Mesendoderm (in vitro differentiated cells): ENCODE data around the gene ETF1.

Source experiments
- DNase-seq: peaks from one replicate; pipeline ENCODE4 v3.0.0; 2013
- H2AK5ac ChIP-seq: 2 replicates; pipeline ENCODE4 v1.6.1; 2013; ENCODE audit warnings: low read length, inconsistent platforms
- H2BK120ac ChIP-seq: 2 replicates; pipeline ENCODE4 v1.6.1; 2013; ENCODE audit warnings: low read depth, mild to moderate bottlenecking, low read length, moderate library complexity, mixed read lengths
- H2BK15ac ChIP-seq: replicated peaks from 2 replicates; pipeline ENCODE4 v1.6.1; 2013; ENCODE audit warnings: low read depth, mild to moderate bottlenecking, moderate library complexity
- H2BK5ac ChIP-seq: 2 replicates; pipeline ENCODE4 v1.6.1; 2013; ENCODE audit warnings: low read length, inconsistent platforms
- H3K18ac ChIP-seq: 2 replicates; pipeline ENCODE4 v1.6.1; 2013; ENCODE audit warnings: mild to moderate bottlenecking, low read length, mixed read lengths
- H3K23ac ChIP-seq: one replicate; pipeline ENCODE4 v1.6.1; 2013; ENCODE audit warnings: low read length
- H3K27ac ChIP-seq: 2 replicates; pipeline ENCODE4 v1.5.1; 2013; ENCODE audit warnings: low read depth, mild to moderate bottlenecking, inconsistent platforms, low read length, moderate library complexity
- H3K27me3 ChIP-seq: 2 replicates; pipeline ENCODE4 v1.6.1; 2013; ENCODE audit warnings: low read length, control low read depth, mild to moderate bottlenecking, inconsistent platforms; ENCODE audit not compliant: insufficient read depth, poor library complexity
- H3K36me3 ChIP-seq: 2 replicates; pipeline ENCODE4 v1.6.1; 2013; ENCODE audit warnings: low read length, inconsistent platforms; ENCODE audit not compliant: control insufficient read depth, insufficient read depth
- H3K4ac ChIP-seq: one replicate; pipeline ENCODE4 v1.6.1; 2013; ENCODE audit warnings: low read depth, mild to moderate bottlenecking, low read length, moderate library complexity
- H3K4me1 ChIP-seq: 2 replicates; pipeline ENCODE4 v1.6.1; 2013; ENCODE audit warnings: low read depth, low read length, inconsistent platforms; ENCODE audit not compliant: control insufficient read depth
- H3K4me2 ChIP-seq: 2 replicates; pipeline ENCODE4 v1.6.1; 2013; ENCODE audit warnings: low read length
- H3K4me3 ChIP-seq: 2 replicates; pipeline ENCODE4 v1.5.1; 2013; ENCODE audit warnings: mild to moderate bottlenecking, low read length
- H3K56ac ChIP-seq: one replicate; pipeline ENCODE4 v1.6.1; 2013; ENCODE audit warnings: low read length
- H3K79me1 ChIP-seq: 2 replicates; pipeline ENCODE4 v1.6.1; 2013; ENCODE audit warnings: low read length, inconsistent platforms
- H3K79me2 ChIP-seq: 2 replicates; pipeline ENCODE4 v1.6.1; 2013; ENCODE audit warnings: mild to moderate bottlenecking, low read length; ENCODE audit not compliant: control insufficient read depth, insufficient read depth
- H3K9ac ChIP-seq: 2 replicates; pipeline ENCODE4 v1.6.1; 2013; ENCODE audit warnings: low read length, inconsistent platforms
- H4K5ac ChIP-seq: one replicate; pipeline ENCODE4 v1.6.1; 2013; ENCODE audit warnings: low read length
- H4K8ac ChIP-seq: one replicate; pipeline ENCODE4 v1.6.1; 2013; ENCODE audit warnings: low read depth, mild to moderate bottlenecking, control low read depth, low read length, moderate library complexity
- WGBS: extraction: QIAGEN DNeasy Blood & Tissue Kit; methylation state at CpG from one replicate; pipeline ENCODE4 v1.1.7; 2013; ENCODE audit warnings: low lambda C conversion rate, missing lambda C conversion rate; ENCODE audit not compliant: insufficient coverage; ENCODE audit errors: extremely low coverage; 5-methylcytosine and 5-hydroxymethylcytosine counted together

ETF1 gene

GRCh38 chr5:138560971-138561370, 17.9 kb upstream of the ETF1 start:
- no peak overlapping the region for H3K4ac ChIP-seq
- no CpG with 5 or more reads among the region's 6 CpGs for WGBS
- no peak overlapping the region for H3K4me2 ChIP-seq
- H3K4me1 ChIP-seq, result no peaks in the 10 kb centered on the region
- H2BK15ac ChIP-seq, result no peak overlapping the region
- H3K79me1 ChIP-seq, result peaks cover 9% of the 10 kb centered on the region
- no peak overlapping the region for H3K9ac ChIP-seq
- H3K27me3 ChIP-seq, result no peaks in the 10 kb centered on the region
- no peak overlapping the region for H3K18ac ChIP-seq
- no peak overlapping the region for H2BK120ac ChIP-seq
- no peak overlapping the region for H4K8ac ChIP-seq
- H3K4me3 ChIP-seq, result no peak overlapping the region
- H3K56ac ChIP-seq, result no peak overlapping the region
- H3K36me3 ChIP-seq, result peaks cover 33% of the 10 kb centered on the region
- H2AK5ac ChIP-seq, result no peak overlapping the region
- DNase-seq, result no peak
- H3K79me2 ChIP-seq, result peaks cover 15% of the 10 kb centered on the region
- H4K5ac ChIP-seq, result no peak overlapping the region
- H3K27ac ChIP-seq, result no peak overlapping the region
- H3K23ac ChIP-seq, result no peak overlapping the region
- no peak overlapping the region for H2BK5ac ChIP-seq

GRCh38 chr5:138559937-138560336, 16.9 kb upstream of the ETF1 start:
- H4K8ac ChIP-seq, result no peak overlapping the region
- no peak overlapping the region for H3K4me3 ChIP-seq
- peaks cover 8% of the 10 kb centered on the region for H3K79me2 ChIP-seq
- H3K27ac ChIP-seq, result no peak overlapping the region
- peaks cover 28% of the 10 kb centered on the region for H3K36me3 ChIP-seq
- DNase-seq, result no peak
- H3K18ac ChIP-seq, result no peak overlapping the region
- no peak overlapping the region for H2BK15ac ChIP-seq
- no peak overlapping the region for H3K56ac ChIP-seq
- no peak overlapping the region for H3K9ac ChIP-seq
- H2BK120ac ChIP-seq, result no peak overlapping the region
- H3K23ac ChIP-seq, result no peak overlapping the region
- H4K5ac ChIP-seq, result no peak overlapping the region
- WGBS, result no CpG with 5 or more reads among the region's 7 CpGs
- H3K27me3 ChIP-seq, result no peaks in the 10 kb centered on the region
- no peak overlapping the region for H3K4me2 ChIP-seq
- H2BK5ac ChIP-seq, result no peak overlapping the region
- peaks cover 6% of the 10 kb centered on the region for H3K79me1 ChIP-seq
- no peak overlapping the region for H2AK5ac ChIP-seq
- H3K4me1 ChIP-seq, result no peaks in the 10 kb centered on the region
- H3K4ac ChIP-seq, result no peak overlapping the region

DNA sequence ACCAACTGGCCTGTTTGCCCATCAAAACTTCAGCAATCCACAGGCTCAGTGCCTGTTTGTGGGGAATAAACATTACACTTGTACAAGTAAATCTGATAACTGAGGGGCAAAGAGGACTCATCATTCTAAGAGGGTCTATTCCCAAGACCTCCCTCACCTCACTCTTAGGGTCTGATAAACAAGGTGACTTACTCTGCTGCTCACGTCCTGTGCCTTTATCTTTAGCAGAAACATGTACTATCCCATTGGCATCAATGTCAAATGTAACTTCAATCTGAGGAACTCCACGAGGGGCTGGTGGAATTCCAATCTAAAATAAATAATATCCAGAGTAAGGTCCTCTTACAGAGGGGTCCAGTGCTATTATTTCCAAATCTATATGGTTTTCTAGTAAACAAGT, 14.6 kb upstream of the ETF1 start:
- Histone ChIP-seq H3K23ac (no peak overlapping the region), H3K9ac (no peak overlapping the region), H2BK120ac (no peak overlapping the region), H3K4ac (no peak overlapping the region), H3K79me1 (peaks cover 2% of the 10 kb centered on the region), H2BK15ac (no peak overlapping the region), H3K27ac (no peak overlapping the region), H3K4me1 (no peaks in the 10 kb centered on the region), H3K4me2 (no peak overlapping the region), H3K27me3 (no peaks in the 10 kb centered on the region), H4K5ac (no peak overlapping the region), H3K56ac (no peak overlapping the region), H2AK5ac (no peak overlapping the region), H3K36me3 (peaks cover 25% of the 10 kb centered on the region), H3K4me3 (no peak overlapping the region), H4K8ac (no peak overlapping the region), H3K18ac (no peak overlapping the region), H3K79me2 (peaks cover 1% of the 10 kb centered on the region), H2BK5ac (no peak overlapping the region)
- no peak for DNase-seq
- WGBS, result no CpG with 5 or more reads among the region's 2 CpGs

- Histone ChIP-seq H3K4me3 (no peak overlapping the region), H2BK5ac (no peak overlapping the region), H2BK15ac (no peak overlapping the region), H3K23ac (no peak overlapping the region), H3K27ac (no peak overlapping the region), H3K4me2 (no peak overlapping the region), H3K4me1 (no peaks in the 10 kb centered on the region), H3K27me3 (no peaks in the 10 kb centered on the region), H2BK120ac (no peak overlapping the region), H3K36me3 (peaks cover 17% of the 10 kb centered on the region), H4K5ac (no peak overlapping the region), H3K18ac (no peak overlapping the region), H3K9ac (no peak overlapping the region), H2AK5ac (no peak overlapping the region), H3K4ac (no peak overlapping the region), H3K56ac (no peak overlapping the region), H4K8ac (no peak overlapping the region), H3K79me2 (no peaks in the 10 kb centered on the region), H3K79me1 (no peaks in the 10 kb centered on the region)
- no peak for DNase-seq
- WGBS, result no CpG with 5 or more reads among the region's 1 CpG
These were observed 11.1 kb upstream of the ETF1 start for GRCh38 chr5:138554143-138554542.

DNA sequence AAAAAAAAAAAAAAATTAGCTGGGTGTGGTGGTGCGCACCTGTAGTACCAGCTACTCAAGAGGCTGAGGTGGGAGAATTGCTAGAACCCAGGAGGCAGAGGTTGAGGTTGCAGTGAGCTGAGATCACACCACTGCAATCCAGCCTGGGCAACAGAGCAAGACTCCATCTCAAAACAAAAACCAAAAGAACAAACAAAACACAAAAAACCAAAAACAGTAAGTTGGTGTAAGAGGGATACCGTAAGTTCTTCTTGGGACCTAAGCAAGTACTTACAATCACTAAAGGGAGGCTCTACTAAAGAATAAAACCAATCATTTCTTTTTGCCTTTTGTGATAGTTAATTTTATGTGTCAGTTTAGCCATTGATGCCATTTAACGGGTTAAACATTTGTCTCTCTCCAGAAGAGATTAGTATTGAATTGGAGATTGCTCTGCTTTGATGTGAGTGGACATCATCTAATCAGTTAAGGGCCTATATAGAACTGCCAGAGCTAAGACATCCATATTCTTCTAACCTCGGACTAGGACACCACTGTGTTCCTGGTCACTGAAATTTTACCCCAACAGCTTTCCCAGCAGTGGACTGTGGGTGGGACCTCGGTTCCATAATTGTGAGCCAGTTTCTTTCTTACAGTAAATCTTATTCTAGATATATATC, 10.5 kb upstream of the ETF1 start:
- no peak overlapping the region for H3K56ac ChIP-seq
- H2BK5ac ChIP-seq, result no peak overlapping the region
- no peak overlapping the region for H3K18ac ChIP-seq
- H3K9ac ChIP-seq, result no peak overlapping the region
- H3K4ac ChIP-seq, result no peak overlapping the region
- no peak overlapping the region for H2BK15ac ChIP-seq
- H3K4me3 ChIP-seq, result no peak overlapping the region
- H3K23ac ChIP-seq, result no peak overlapping the region
- no peak overlapping the region for H3K27ac ChIP-seq
- no CpG with 5 or more reads among the region's 5 CpGs for WGBS
- H3K36me3 ChIP-seq, result peaks cover 14% of the 10 kb centered on the region
- peaks cover 2% of the 10 kb centered on the region for H3K79me2 ChIP-seq
- H4K5ac ChIP-seq, result no peak overlapping the region
- H3K4me1 ChIP-seq, result no peaks in the 10 kb centered on the region
- peak overlapping the region; percentile 66 for H4K8ac ChIP-seq
- peaks cover 2% of the 10 kb centered on the region for H3K79me1 ChIP-seq
- H3K27me3 ChIP-seq, result no peaks in the 10 kb centered on the region
- no peak for DNase-seq
- H3K4me2 ChIP-seq, result no peak overlapping the region
- H2AK5ac ChIP-seq, result no peak overlapping the region
- no peak overlapping the region for H2BK120ac ChIP-seq

GRCh38 chr5:138552657-138553056, 9.6 kb upstream of the ETF1 start:
- H2BK15ac ChIP-seq, result no peak overlapping the region
- no peak overlapping the region for H4K5ac ChIP-seq
- peaks cover 2% of the 10 kb centered on the region for H3K79me1 ChIP-seq
- no peak overlapping the region for H3K4ac ChIP-seq
- H3K27ac ChIP-seq, result no peak overlapping the region
- no CpG with 5 or more reads among the region's 4 CpGs for WGBS
- H2BK5ac ChIP-seq, result no peak overlapping the region
- no peak overlapping the region for H2AK5ac ChIP-seq
- H3K18ac ChIP-seq, result no peak overlapping the region
- no peak overlapping the region for H3K23ac ChIP-seq
- DNase-seq, result no peak
- H2BK120ac ChIP-seq, result no peak overlapping the region
- H3K56ac ChIP-seq, result no peak overlapping the region
- no peaks in the 10 kb centered on the region for H3K4me1 ChIP-seq
- H3K36me3 ChIP-seq, result peaks cover 12% of the 10 kb centered on the region
- no peak overlapping the region for H3K4me3 ChIP-seq
- no peak overlapping the region for H3K9ac ChIP-seq
- no peak overlapping the region for H3K4me2 ChIP-seq
- no peaks in the 10 kb centered on the region for H3K27me3 ChIP-seq
- peaks cover 2% of the 10 kb centered on the region for H3K79me2 ChIP-seq
- no peak overlapping the region for H4K8ac ChIP-seq
